ENCODE data around the gene GLDN.
"Not testable (repeated sequence)": the region's sequence is repeated elsewhere in the genome, so short reads cannot be mapped to it uniquely, and the experiment has no call there.

The GLDN gene

DNA sequence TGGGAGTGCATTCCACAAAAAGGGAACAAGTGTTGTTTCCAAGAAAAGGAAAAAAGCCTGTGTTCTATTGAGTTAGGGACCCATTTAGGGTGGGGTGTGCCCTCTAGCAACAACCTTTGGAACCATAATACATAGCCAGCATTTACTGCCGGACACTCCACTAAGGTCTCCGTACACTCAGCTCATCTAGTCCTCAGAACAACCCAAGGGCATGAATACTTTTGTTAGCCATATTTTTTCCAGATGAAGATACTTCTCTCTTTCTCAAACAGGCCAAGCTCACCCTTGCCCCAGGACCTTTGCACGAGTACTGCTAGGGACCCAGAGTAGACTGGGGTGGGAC lies 46.2 kb downstream of the GLDN start:
- DNase-seq (ENCODE audit: low spot score) = no peak

- DNase-seq (ENCODE audit: low spot score) = no peak
Measured at GRCh38 chr15:51388726-51389125, 47.3 kb downstream of the GLDN start.

GRCh38 chr15:51390241-51390965 lies 48.9 kb downstream of the GLDN start:
- no peak for DNase-seq (ENCODE audit: low spot score)

DNA sequence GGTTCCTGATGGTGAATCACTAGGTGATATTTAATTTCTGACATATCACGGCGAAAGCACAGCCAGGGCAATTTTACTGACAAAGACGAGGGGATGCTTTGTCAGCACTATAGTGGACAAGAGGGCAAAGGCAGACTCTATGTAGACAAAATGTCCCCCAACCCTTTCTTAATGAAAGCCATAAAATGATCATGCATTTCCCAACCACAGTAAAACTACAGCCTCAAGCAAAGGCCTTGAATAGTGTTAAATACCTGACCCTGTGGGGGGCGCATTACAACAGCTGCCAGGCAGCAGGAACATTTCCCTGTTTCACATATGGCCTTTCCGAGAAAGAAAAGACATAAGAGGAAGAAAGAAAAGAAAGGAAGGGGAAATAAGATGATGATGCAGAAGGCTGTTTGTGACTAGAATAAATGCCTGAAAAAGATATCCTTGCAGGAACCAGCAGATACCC lies 49.5 kb downstream of the GLDN start:
- no peak for DNase-seq (ENCODE audit: low spot score)

- no peak for DNase-seq (ENCODE audit: low spot score)
Measured at GRCh38 chr15:51396921-51397320, 55.5 kb downstream of the GLDN start.

- DNase-seq (ENCODE audit: low spot score) = no peak
Measured at GRCh38 chr15:51398626-51399025, 57.2 kb downstream of the GLDN start.

DNA sequence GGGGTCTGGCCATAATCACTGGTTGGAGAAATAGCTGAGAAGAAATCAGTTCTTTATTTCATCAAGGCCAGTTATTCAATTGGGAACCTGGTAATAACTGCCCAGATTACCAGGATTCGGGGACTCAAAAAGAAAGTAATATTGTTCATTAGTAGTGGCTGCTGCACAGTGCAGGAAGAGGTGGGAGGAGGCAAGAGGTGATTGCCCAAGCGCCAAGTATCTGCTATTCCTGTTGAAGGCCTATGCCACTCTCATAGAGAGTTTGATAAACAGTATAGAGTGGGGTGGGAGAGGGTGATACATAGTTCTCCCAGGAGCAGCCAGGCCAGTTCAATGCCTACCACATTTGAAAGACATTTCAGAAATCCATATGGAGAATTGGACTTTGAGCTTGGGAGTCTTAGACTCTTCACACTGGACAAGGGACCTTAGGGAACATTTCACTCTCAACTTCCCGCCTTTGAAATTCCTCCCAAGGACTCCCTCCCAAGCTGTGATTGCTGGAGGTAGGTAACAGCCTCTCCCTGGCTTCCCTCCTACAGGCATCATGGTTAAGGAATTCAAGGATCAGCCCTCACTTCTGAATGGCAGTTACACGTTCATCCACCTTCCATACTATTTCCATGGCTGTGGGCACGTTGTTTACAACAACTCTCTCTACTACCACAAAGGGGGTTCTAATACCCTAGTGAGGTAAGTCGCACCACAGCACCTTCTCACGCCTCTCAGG lies 59.8 kb downstream of the GLDN start:
- DNase-seq (ENCODE audit: low spot score) = no peak

DNA sequence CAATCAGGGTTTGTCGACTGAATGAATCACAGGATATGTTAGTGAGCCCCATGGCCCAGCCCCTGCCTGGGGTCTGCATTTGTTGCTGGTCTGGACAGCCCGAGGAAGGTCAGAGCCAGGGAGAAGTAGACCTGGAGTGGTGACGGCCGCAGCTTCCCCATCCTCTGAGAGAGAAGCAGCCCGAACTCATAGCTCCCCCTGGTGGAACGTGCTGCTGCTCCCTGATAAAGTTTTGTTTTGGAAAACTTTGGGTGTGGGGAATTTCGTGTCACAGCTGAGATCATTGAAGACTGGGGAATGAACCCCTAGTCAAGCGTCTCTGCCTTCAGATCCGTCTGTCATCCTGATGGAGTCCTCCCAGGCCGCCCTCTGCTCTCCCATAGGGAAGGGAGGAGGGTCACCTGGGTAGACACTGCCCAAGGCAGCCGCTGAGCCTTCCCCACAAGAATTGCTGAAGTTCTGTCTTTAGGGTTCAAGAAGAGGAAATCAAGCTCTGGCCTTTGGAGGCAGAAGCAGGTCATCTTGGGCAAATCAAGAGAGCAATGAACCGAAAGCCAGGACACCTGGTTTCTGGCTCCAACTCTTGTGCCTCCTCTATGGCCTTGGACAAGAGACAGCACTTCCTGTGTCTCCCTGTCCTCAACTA lies 60.5 kb downstream of the GLDN start:
- peak; percentile 66 for DNase-seq (ENCODE audit: low spot score)

- DNase-seq (ENCODE audit: low spot score) = peak; percentile 39
Measured at GRCh38 chr15:51403072-51403878, 61.8 kb downstream of the GLDN start.

- peak; percentile 40 for DNase-seq (ENCODE audit: low spot score)
Measured at GRCh38 chr15:51403946-51404695, 62.7 kb downstream of the GLDN start.

DNA sequence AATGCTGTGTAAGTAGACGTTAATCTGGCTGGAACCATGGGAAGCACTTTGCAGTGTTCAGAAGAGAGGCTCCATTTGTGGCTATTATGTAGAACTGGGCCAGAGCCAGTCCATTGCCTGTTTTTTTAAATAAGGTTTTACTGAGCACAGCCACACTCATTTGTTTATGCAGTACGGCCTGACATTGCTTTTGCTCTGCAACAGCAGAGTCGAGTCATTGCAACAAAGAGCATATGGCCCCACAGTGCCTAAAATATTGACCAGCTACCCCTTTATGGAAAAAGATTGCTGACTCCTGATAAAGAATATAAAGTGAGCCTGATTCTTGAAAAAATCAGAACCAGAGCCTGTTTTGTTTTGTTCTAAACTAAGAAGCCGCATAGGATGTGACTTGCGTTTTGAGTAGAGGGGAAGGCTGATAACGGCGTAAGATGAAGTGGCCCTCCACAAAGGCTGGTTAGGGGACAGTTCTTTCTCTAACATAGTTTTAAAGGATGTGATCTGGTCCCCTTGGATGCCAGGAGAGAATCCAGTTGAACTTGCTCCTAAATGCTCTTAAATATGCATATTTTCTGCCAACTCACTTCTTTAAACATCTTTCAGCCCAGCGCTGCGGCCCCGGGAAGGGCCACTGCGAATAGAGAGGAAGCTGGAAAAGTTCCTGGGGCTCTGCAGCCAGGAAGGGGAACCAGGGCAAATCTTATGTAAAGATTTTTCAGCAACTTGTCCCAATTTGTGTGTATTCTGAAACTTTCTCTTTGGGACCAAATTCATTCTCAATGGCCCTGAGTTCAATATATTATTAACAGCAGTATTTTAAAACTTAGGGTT lies 64.5 kb downstream of the GLDN start:
- DNase-seq (ENCODE audit: low spot score) = peak; percentile 22

DNA sequence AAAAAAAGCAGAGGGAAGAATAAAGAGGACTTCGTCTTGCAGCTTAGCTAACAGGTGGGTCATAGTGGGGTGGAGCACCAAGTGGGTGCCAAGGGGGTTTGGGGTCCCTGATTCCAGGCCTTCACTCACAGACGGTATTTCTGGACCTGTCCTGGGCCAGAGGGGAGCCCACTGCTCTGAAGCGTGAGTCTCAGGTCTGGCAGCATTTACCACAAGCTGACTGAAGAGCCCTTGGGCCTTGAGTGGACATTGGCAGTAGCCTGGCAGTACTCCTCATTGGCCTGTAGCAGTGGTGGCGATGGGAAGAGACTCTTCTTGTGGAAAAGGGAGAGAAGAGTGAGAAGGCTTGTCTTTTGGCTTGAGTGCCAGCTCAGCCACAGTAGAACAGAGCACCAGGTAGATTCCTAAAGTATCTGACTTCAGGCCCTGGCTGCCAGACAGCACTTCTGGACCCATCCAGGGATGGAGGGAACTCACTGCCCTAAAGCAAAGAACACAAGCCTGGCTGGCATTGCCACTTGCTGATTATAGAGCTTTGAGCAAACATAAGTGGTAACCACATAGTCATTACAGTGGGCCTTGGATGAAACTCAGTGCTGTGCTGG lies 72.9 kb downstream of the GLDN start:
- no peak for DNase-seq (ENCODE audit: low spot score)

DNA sequence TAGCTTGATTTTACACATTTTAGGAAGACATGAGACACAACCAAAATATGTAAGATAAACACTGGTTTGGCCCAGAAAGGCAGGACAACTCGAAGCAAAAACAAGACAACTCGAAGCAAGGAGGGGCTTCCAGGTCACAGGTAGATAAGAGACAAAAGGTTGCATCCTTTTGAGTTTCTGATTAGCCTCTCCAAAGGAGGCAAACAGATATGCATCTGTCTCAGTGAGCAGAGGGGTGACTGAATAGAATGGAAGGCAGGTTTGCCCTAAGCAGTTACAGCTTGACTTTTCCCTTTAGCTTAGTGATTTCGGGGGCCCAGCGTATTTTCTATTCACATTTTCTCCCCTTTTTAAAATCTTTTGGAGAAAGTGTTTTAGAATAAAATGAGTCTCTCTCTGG lies 74.7 kb downstream of the GLDN start:
- DNase-seq (ENCODE audit: low spot score) = no peak

DNA sequence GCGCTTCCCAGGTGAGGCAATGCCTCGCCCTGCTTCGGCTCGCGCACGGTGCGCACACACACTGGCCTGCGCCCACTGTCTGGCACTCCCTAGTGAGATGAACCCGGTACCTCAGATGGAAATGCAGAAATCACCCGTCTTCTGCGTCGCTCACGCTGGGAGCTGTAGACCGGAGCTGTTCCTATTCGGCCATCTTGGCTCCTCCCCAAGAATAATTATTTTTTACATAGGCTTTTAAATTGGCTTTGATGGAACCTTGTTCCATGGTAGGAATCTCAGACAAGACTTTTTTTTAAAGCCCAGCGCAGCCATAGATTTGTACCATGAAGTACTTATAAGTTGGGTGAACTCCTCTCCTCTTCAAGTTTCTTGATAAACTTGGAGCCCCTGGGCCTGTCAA lies 81.6 kb downstream of the GLDN start:
- DNase-seq (ENCODE audit: low spot score) = not testable (repeated sequence)

DNA sequence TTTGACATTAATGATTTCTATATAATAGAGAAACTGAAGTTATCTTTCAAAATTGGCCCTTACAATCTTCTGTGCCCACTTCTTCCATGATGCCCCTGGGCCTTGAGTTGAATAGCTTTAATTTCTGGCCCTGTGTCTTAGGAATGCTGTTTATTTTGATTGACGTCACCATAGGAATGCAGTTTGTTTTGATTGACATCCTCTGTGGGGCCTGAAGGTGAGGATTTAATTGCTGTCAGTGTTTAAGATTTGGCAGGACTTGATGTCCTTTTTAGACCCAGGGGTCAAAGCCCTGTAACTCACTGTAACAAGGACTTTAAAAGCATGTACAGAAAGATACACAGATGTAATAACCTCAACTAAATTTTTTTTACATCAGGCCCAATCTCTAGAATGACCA lies 83.3 kb downstream of the GLDN start:
- no peak for DNase-seq (ENCODE audit: low spot score)

- DNase-seq (ENCODE audit: low spot score) = no peak
Measured at GRCh38 chr15:51425517-51426040, 84.1 kb downstream of the GLDN start.

- DNase-seq (ENCODE audit: low spot score) = no peak
Measured at GRCh38 chr15:51438526-51438925, 97.1 kb downstream of the GLDN start.

- DNase-seq (ENCODE audit: low spot score) = no peak
Measured at GRCh38 chr15:51443282-51443914, 101.9 kb downstream of the GLDN start.

- no peak for DNase-seq (ENCODE audit: low spot score)
Measured at GRCh38 chr15:51444112-51444511, 102.7 kb downstream of the GLDN start.

GRCh38 chr15:51444807-51445206 lies 103.4 kb downstream of the GLDN start:
- DNase-seq (ENCODE audit: low spot score) = no peak
